Measurements from ENCODE around the gene FBXW9. TPM values are rescaled to one million over a fixed set of nuclear protein-coding genes. Genes with fewer than 3 reads are reported as not detected.
"Not testable (repeated sequence)": the region's sequence is repeated elsewhere in the genome, so short reads cannot be mapped to it uniquely, and the experiment has no call there.

The FBXW9 gene
- total RNA-seq, 3 donors from 2014 or later: 6.0 to 8.9 (median 7.8) TPM

- Histone ChIP-seq H3K36me3 (ENCODE audit: low read depth) (peaks cover 8% of the 10 kb centered on the region), H3K9me3 (no peaks in the 10 kb centered on the region), H3K4me1 (ENCODE audit: low read depth) (no peaks in the 10 kb centered on the region), H3K4me3 (no peak overlapping the region)
- no peak for ATAC-seq
- no peak for TF ChIP-seq CTCF (IDR thresholded peaks at IDR 0.05)
- intact Hi-C loops (cut with DNase I, micrococcal nuclease): no loop called here
- DNase-seq: no peak
Measured at GRCh38 chr19:12703046-12703445, 6.6 kb upstream of the FBXW9 start.

- intact Hi-C loops (cut with DNase I, micrococcal nuclease): no loop called here
- no peaks in the 10 kb centered on the region for H3K9me3 ChIP-seq
- no peak overlapping the region for H3K4me3 ChIP-seq
- peaks cover 8% of the 10 kb centered on the region for H3K36me3 ChIP-seq (ENCODE audit: low read depth)
- ATAC-seq (no peak), DNase-seq (no peak)
- peaks cover 6% of the 10 kb centered on the region for H3K4me1 ChIP-seq (ENCODE audit: low read depth)
- no peak for TF ChIP-seq CTCF (IDR thresholded peaks at IDR 0.05)
Measured at GRCh38 chr19:12701596-12702282, 5.3 kb upstream of the FBXW9 start.

- TF ChIP-seq CTCF (IDR thresholded peaks at IDR 0.05): no peak
- Histone ChIP-seq H3K4me3 (no peak overlapping the region), H3K36me3 (ENCODE audit: low read depth) (peaks cover 8% of the 10 kb centered on the region), H3K4me1 (ENCODE audit: low read depth) (peaks cover 12% of the 10 kb centered on the region), H3K9me3 (no peaks in the 10 kb centered on the region)
- DNase-seq (no peak), ATAC-seq (no peak)
- intact Hi-C loops (cut with DNase I, micrococcal nuclease): no loop called here
Measured at GRCh38 chr19:12698138-12698537, 1.7 kb upstream of the FBXW9 start.

GRCh38 chr19:12697425-12697824 lies 994 bp upstream of the FBXW9 start:
- H3K4me3 ChIP-seq; intact Hi-C loops (cut with DNase I, micrococcal nuclease): not testable (repeated sequence)

GRCh38 chr19:12695997-12696365 lies 450 bp downstream of the FBXW9 start:
- Histone ChIP-seq H3K9me3 (no peaks in the 10 kb centered on the region), H3K4me3 (peak overlapping the region; percentile 65), H3K4me1 (ENCODE audit: low read depth) (peaks cover 12% of the 10 kb centered on the region), H3K36me3 (ENCODE audit: low read depth) (no peaks in the 10 kb centered on the region)
- ATAC-seq: peak; percentile 49
- TF ChIP-seq CTCF (IDR thresholded peaks at IDR 0.05): no peak
- DNase-seq: no peak
- intact Hi-C loops (cut with DNase I, micrococcal nuclease): no loop called here

More at GRCh38 chr19:12697425-12697824, 994 bp upstream of the FBXW9 start:
- H3K4me1 ChIP-seq (ENCODE audit: low read depth): peaks cover 12% of the 10 kb centered on the region
- H3K36me3 ChIP-seq (ENCODE audit: low read depth); DNase-seq; ATAC-seq; H3K9me3 ChIP-seq: not testable (repeated sequence)

GRCh38 chr19:12695514-12695913 lies 917 bp downstream of the FBXW9 start:
- ATAC-seq: no peak
- TF ChIP-seq CTCF (IDR thresholded peaks at IDR 0.05): no peak
- no peaks in the 10 kb centered on the region for H3K9me3 ChIP-seq
- H3K4me3 ChIP-seq: no peak overlapping the region
- no peak for DNase-seq
- peaks cover 12% of the 10 kb centered on the region for H3K4me1 ChIP-seq (ENCODE audit: low read depth)
- no peaks in the 10 kb centered on the region for H3K36me3 ChIP-seq (ENCODE audit: low read depth)
- intact Hi-C loops (cut with DNase I, micrococcal nuclease): no loop called here

Measured in mucosa of descending colon (tissue), 3 donors.